Muscle of leg (tissue), 11 donors: Measurements from ENCODE around the gene NDST1. TPM values are rescaled to one million over a fixed set of nuclear protein-coding genes. Genes with fewer than 3 reads are reported as not detected.

Experiments used
- DNase-seq: peaks from one replicate; pipeline ENCODE4 v3.0.0; 2013
- H3K27ac ChIP-seq: one replicate; pipeline ENCODE4 v1.5.1; 2013; ENCODE audit warnings: mild to moderate bottlenecking, low read length, control low read depth
- H3K27me3 ChIP-seq: one replicate; pipeline ENCODE4 v1.6.1; 2013; ENCODE audit warnings: low read length; ENCODE audit not compliant: control insufficient read depth, insufficient read depth
- H3K36me3 ChIP-seq: one replicate; pipeline ENCODE4 v1.6.1; 2013; ENCODE audit warnings: low read length; ENCODE audit not compliant: control insufficient read depth, insufficient read depth
- H3K4me1 ChIP-seq: one replicate; pipeline ENCODE4 v1.6.1; 2013; ENCODE audit warnings: low read length; ENCODE audit not compliant: control insufficient read depth, insufficient read depth
- H3K4me3 ChIP-seq: one replicate; pipeline ENCODE4 v1.5.1; 2013; ENCODE audit warnings: low read length, control low read depth
- H3K9me3 ChIP-seq: replicated peaks from 2 replicates; pipeline ENCODE4 v1.6.1; 2013; ENCODE audit warnings: low read depth, low read length; ENCODE audit not compliant: control insufficient read depth
- WGBS: methylation state at CpG from one replicate; pipeline ENCODE4 v1.1.5; 2013; ENCODE audit warnings: missing lambda C conversion rate; ENCODE audit not compliant: insufficient coverage; 5-methylcytosine and 5-hydroxymethylcytosine counted together
- polyA plus RNA-seq, 8 donors: library from polyadenylated mRNA; unstranded; fragments of 120-200 nt; gene quantifications; one replicate each; pipeline versions ENCODE4 v1.2.1 to v1.2.3, GENCODE V29; 2013; ENCODE audit warnings: inconsistent platforms in 1 of 8, low replicate concordance in 1 of 8; ENCODE audit not compliant: insufficient read length in 8 of 8, insufficient read depth in 1 of 8
- total RNA-seq: library from RNA; stranded (reverse); fragments of 120-200 nt; gene quantifications from one replicate; pipeline ENCODE4 v1.2.4, GENCODE V29; 2013

NDST1 gene
- total and polyA plus RNA-seq, 9 donors, result 24.4 to 71.2 (median 53.1) TPM

DNA sequence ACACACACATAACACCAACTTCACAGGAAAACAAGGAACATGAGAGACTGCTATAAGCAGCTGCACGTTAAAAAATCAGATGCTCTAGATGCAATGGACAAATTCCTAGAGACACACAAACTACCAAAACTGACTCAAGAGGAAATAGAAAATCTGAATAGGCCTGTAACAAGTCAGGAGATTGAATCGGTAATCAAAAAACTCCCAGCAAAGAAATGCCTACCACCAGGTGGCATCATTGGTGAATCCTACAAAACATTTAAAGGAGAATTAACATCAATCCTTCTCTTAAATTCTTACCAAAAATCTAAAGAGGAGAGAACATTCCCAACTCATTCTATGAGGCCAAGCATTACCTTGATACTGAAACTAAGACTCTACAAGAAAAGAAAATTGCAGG lies 54.9 kb downstream of the NDST1 start:
- no CpG with 5 or more reads among the region's 2 CpGs for WGBS
- DNase-seq, result peak; percentile 41

DNA sequence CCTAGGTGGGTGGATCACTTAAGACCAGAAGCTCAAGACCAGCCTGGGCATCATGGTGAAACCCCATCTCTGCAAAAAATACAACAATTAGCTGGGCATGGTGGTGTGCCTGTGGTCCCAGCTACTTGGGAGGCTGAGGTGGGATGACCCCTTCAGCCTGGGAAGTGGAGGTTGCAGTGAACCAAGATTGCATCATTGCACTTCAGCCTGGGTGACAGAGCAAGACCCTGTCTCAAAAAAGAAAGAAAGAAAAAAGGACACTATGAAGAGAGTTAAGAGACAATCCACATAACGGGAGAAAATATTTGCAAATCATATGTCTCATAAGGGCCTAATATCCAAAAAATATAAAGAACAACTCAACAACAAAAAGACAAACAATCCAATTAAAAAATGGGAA lies 57.9 kb downstream of the NDST1 start:
- no CpG with 5 or more reads among the region's 1 CpG for WGBS
- peaks cover 6% of the 10 kb centered on the region for H3K9me3 ChIP-seq
- peaks cover 2% of the 10 kb centered on the region for H3K4me1 ChIP-seq
- no peaks in the 10 kb centered on the region for H3K27me3 ChIP-seq
- H3K36me3 ChIP-seq, result no peaks in the 10 kb centered on the region
- no peak overlapping the region for H3K27ac ChIP-seq
- H3K4me3 ChIP-seq, result no peak overlapping the region
- no peak for DNase-seq

More for the DNA sequence above, 54.9 kb downstream of the NDST1 start:
- Histone ChIP-seq H3K27ac (no peak overlapping the region), H3K4me1 (peaks cover 8% of the 10 kb centered on the region), H3K4me3 (no peak overlapping the region), H3K9me3 (peaks cover 6% of the 10 kb centered on the region), H3K27me3 (peaks cover 2% of the 10 kb centered on the region), H3K36me3 (no peaks in the 10 kb centered on the region)

DNA sequence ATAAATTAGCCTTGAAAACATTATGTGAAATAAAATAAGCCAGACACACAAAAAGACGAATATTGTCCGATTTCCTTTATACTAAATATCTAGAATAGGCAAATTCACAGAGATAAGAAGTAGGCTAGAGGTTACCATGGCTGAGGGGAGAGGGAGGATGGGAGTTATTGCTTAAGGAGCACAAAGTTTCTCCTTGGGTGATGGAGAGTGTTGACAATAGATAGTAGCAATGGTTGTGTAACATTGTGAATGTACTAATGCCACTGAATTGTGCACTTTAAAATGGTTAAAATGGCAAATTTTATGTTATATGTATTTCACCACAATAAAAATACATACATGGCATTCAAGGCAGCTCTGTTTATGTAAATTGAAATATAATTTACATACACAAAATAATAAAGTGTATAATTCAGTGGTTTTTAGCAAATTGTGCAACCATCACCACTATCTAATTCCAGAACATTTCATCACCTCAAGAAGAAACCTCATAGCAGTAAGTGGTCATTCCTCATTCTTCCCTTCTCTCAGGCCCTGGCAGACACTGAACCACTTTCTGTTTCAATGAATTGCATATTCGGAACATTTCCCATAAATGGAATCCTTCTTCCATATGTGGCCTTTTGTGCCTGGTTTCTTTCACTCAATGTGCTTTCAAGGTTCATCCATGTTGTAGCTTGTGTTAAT lies 59.2 kb downstream of the NDST1 start:
- H3K27ac ChIP-seq, result no peak overlapping the region

DNA sequence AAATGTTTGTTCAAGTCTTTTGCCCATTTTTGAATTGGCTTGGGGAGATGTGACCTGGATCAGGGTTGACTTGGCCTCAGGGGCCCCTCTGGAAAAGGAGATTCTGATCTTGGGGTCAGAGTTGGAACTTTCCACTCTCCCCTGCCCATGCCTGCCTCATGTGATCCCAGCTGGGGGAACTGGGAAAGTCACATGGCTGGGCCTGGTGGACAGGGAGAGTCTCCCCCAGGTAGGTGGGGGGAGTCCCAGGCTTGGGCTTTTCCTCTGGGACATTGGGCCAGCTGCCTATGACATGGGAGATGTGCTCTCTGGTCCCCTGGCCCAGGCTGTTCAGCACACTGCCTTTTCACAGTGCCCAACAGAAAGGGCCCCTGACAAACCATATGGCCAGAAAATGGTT lies 60.7 kb downstream of the NDST1 start:
- Histone ChIP-seq H3K27me3 (no peaks in the 10 kb centered on the region), H3K27ac (no peak overlapping the region), H3K36me3 (no peaks in the 10 kb centered on the region), H3K4me1 (no peaks in the 10 kb centered on the region), H3K9me3 (no peaks in the 10 kb centered on the region), H3K4me3 (no peak overlapping the region)
- no peak for DNase-seq

More for the DNA sequence above, 59.2 kb downstream of the NDST1 start:
- Histone ChIP-seq H3K4me1 (no peaks in the 10 kb centered on the region), H3K36me3 (no peaks in the 10 kb centered on the region), H3K4me3 (no peak overlapping the region), H3K9me3 (peaks cover 6% of the 10 kb centered on the region), H3K27me3 (no peaks in the 10 kb centered on the region)
- WGBS, result no CpG with 5 or more reads among the region's 3 CpGs
- peak; percentile 64 for DNase-seq

DNA sequence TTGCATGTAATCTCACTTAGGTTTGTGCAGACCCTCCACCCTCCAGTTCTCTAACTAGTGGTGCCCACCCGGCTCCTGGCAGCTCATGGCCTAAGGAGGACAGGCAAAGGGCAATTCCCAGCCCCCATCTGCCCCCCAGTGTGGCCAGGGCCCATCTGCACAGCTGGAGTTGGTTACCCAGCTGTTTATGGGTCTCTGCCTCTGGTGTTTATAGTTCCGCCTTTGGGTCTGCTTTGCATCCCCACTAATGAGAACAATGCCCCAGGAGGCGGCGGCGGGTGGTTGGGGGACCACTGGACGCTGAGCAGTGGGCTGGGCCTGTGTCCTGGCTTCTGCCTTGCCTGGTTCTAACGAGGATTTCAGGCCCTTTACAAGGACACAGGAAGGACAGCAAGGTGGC lies 62.4 kb downstream of the NDST1 start:
- no peaks in the 10 kb centered on the region for H3K27me3 ChIP-seq
- no peak for DNase-seq
- WGBS, result 50% methylated on average over 4 of the region's 7 CpGs
- H3K9me3 ChIP-seq, result no peaks in the 10 kb centered on the region
- H3K36me3 ChIP-seq, result no peaks in the 10 kb centered on the region
- no peak overlapping the region for H3K4me3 ChIP-seq
- H3K27ac ChIP-seq, result no peak overlapping the region
- H3K4me1 ChIP-seq, result peaks cover 3% of the 10 kb centered on the region

DNA sequence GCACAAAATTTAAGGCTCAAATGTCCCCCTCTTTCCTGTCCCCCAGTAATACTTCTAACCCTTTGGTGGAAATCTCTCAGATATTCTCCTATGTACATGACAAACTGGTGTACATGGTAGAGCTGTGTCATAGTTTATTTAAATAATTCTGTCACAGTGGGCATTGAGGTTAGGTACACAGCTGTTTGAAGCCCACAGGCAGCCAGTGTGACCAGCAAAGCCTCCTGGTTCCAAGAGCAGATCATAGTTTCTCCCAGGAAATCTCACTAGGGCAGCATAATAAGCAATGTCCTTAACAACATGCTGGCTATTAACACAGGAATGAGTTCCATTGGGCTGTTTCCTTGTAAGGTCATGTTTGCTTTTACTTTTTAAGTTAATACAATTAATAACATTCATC lies 63.9 kb downstream of the NDST1 start:
- Histone ChIP-seq H3K27ac (no peak overlapping the region), H3K4me3 (no peak overlapping the region), H3K27me3 (no peaks in the 10 kb centered on the region), H3K9me3 (no peaks in the 10 kb centered on the region), H3K4me1 (peaks cover 10% of the 10 kb centered on the region), H3K36me3 (no peaks in the 10 kb centered on the region)
- DNase-seq, result no peak

DNA sequence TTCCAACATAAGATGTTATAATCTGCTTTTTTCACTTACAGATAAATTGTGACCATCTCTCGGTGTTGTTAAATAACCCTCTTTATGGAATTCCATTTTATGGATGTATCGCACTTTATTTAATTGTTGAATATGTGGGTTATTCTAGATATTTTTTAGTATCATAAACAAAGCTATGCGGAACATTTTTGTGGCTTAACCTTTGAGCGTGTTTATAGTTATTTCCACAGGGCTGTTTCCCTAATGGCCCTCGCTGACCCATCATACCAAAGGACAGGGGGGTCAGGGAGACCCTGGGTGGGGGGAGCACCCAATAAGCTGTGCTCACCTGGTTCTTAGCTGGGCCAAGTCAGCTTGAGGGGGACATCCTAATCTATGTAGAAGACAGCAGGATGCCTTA lies 65.3 kb downstream of the NDST1 start:
- Histone ChIP-seq H3K9me3 (no peaks in the 10 kb centered on the region), H3K27ac (no peak overlapping the region), H3K36me3 (no peaks in the 10 kb centered on the region), H3K4me1 (peaks cover 21% of the 10 kb centered on the region), H3K27me3 (no peaks in the 10 kb centered on the region), H3K4me3 (no peak overlapping the region)
- DNase-seq, result no peak
- no CpG with 5 or more reads among the region's 5 CpGs for WGBS

DNA sequence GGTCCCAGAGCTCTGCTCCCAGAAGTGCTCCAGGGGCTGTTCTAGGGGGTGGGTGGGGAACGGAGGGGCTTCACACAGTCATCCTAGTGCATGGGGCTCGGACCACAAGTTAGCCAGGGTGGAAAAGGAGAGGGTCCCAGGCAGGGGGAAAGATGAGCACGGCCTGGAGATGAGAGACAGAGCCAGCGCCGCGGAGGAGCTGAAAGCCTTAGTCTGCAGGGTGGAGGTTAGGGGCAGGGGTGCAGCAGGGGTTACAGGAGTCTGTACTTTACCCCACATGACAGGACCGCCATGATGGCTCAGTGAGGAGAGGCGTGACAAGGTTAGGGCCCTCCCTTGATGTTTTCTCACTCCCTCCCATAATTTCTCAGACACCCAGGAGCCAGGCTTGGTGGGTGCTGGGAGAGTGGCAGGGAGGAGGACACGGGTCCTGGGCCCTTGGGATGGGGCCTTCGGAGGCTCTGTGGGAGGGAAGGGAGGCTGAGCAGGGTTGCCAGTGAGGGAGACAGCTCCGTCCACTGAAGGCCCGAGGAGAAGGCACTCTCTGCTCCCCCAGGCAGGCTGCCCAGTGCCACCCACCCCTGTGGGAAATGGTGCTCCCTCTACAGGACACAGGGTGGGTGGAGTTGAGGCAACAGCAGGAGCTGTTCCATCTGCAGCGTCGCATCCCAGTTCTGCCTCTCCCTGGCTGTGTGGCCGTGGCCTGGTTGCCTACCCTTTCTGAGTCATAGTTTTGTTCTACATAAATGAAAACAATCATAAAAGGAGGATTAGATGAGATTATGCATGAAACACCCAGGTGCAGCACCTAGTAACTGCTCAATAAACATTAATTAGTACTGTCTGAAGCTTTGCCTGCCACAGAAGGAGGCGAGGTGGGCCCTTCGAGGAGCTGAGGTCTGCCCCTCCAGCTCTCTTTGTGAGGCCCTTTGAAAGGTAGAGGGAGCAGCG lies 66.2 kb downstream of the NDST1 start:
- Histone ChIP-seq H3K27ac (no peak overlapping the region), H3K36me3 (no peaks in the 10 kb centered on the region), H3K4me3 (no peak overlapping the region), H3K27me3 (no peaks in the 10 kb centered on the region), H3K9me3 (no peaks in the 10 kb centered on the region), H3K4me1 (peaks cover 28% of the 10 kb centered on the region)
- no peak for DNase-seq
- WGBS, result 68% methylated on average over 10 of the region's 18 CpGs

DNA sequence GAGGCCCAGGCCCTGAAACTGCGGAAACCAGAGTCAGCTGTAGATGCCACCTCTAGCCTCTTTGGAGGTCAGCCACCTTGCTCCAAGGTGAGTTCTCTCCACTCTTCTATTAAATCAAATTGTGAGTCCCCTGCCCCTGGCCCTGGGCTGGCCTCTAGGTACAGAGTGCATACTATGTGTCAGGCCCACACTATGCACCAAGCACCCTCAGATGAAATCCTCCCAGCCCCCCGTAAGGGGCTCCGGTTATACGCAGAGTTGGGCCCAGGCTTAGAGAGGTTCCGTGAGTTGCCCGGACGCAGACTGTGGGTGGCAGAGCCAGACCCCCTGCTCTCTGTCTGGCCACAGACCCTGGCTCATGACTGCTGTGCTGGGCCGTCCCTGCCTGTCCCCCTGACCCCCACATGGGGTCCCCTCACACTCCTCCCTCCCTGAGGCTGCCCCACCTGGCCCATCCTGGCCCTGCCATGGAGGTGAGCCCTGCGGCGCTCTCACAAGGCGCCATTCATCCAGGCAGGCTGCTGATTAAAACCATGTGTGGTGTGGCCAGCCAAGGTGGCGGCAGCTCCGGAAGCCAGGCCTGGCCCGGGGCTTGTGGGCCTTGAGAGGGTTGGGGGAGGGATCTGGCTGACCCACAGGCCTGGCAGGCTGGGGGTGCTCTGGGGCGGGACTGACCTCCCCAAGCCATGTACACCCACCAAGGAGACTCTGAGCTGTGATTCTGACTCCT lies 67.1 kb downstream of the NDST1 start:
- DNase-seq, result peak; percentile 58
- WGBS, result 55% methylated on average over 11 of the region's 15 CpGs
- H3K9me3 ChIP-seq, result no peaks in the 10 kb centered on the region
- no peak overlapping the region for H3K27ac ChIP-seq
- no peaks in the 10 kb centered on the region for H3K36me3 ChIP-seq
- H3K4me1 ChIP-seq, result peaks cover 29% of the 10 kb centered on the region
- no peak overlapping the region for H3K4me3 ChIP-seq
- H3K27me3 ChIP-seq, result no peaks in the 10 kb centered on the region
